B cell (primary cell): ENCODE results near the gene TAS1R1.
"Not testable (repeated sequence)": the region's sequence is repeated elsewhere in the genome, so short reads cannot be mapped to it uniquely, and the experiment has no call there.

Source experiments
- EZH2 ChIP-seq: IDR thresholded peaks from 2 replicates; pipeline ENCODE4 v1.6.1; 2012; ENCODE audit warnings: borderline replicate concordance, low read depth, mild to moderate bottlenecking, moderate library complexity, low read length; ENCODE audit not compliant: insufficient read depth, poor library complexity, severe bottlenecking
- TF ChIP-seq, protein P1 (sequence below): fragments of 200-600 bp; IDR thresholded peaks from one replicate; pipeline ENCODE4 v1.8.0; 2022; ENCODE audit warnings: antibody characterized with exemption, mild to moderate bottlenecking

DNA sequence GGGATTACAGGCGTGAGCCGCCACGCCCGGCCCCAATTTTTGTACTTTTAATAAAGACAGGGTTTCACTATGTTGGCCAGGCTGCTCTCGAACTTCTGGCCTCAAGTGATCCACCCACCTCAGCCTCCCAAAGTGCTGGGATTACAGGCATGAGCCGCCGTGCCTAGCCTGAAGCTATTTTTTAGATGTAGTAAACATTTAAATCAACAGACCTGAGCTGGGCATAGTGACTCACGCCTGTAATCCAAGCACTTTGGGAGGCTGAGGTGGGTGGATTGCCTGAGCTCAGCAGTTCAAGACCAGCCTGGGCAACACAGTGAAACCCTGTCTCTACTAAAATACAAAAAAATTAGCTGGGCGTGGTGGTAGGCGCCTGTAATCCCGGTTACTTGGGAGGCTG is 4.1 kb downstream of the TAS1R1 start:
- TF ChIP-seq EZH2, result not testable (repeated sequence)
- TF ChIP-seq, protein P1, sequence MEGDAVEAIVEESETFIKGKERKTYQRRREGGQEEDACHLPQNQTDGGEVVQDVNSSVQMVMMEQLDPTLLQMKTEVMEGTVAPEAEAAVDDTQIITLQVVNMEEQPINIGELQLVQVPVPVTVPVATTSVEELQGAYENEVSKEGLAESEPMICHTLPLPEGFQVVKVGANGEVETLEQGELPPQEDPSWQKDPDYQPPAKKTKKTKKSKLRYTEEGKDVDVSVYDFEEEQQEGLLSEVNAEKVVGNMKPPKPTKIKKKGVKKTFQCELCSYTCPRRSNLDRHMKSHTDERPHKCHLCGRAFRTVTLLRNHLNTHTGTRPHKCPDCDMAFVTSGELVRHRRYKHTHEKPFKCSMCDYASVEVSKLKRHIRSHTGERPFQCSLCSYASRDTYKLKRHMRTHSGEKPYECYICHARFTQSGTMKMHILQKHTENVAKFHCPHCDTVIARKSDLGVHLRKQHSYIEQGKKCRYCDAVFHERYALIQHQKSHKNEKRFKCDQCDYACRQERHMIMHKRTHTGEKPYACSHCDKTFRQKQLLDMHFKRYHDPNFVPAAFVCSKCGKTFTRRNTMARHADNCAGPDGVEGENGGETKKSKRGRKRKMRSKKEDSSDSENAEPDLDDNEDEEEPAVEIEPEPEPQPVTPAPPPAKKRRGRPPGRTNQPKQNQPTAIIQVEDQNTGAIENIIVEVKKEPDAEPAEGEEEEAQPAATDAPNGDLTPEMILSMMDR, result not testable (repeated sequence)
